HEK293 (cell line): ENCODE results near the gene LRRC74A.

Experiments
- GLIS1 ChIP-seq: fragments of 450-650 bp; formaldehyde crosslinking; IDR thresholded peaks from 2 replicates; pipeline ENCODE4 v1.5.1; 2016; ENCODE audit warnings: missing biosample characterization, missing genetic modification characterization
- ZNF274 ChIP-seq, 2 experiments: fragments of 200-500 bp in 1 of 2; fragments of 450-650 bp in 1 of 2; sonication (Bioruptor generic) in 1 of 2; formaldehyde crosslinking in 1 of 2; IDR thresholded peaks; 2 replicates each; pipeline versions ENCODE4 v1.5.1 to v1.6.1; 2014 to 2016; ENCODE audit warnings: borderline replicate concordance in 1 of 2, inconsistent platforms in 1 of 2, low read length in 1 of 2, missing biosample characterization in 1 of 2, missing genetic modification characterization in 1 of 2
- ZNF302 ChIP-seq: fragments of 450-650 bp; formaldehyde crosslinking; IDR thresholded peaks from 2 replicates; pipeline ENCODE4 v1.5.1; 2016; ENCODE audit warnings: missing biosample characterization, missing genetic modification characterization, low read depth
- TF ChIP-seq, protein P1 (sequence below): fragments of 450-650 bp; formaldehyde crosslinking; IDR thresholded peaks from 2 replicates; pipeline ENCODE4 v1.5.1; 2016; ENCODE audit warnings: missing biosample characterization, missing genetic modification characterization

DNA sequence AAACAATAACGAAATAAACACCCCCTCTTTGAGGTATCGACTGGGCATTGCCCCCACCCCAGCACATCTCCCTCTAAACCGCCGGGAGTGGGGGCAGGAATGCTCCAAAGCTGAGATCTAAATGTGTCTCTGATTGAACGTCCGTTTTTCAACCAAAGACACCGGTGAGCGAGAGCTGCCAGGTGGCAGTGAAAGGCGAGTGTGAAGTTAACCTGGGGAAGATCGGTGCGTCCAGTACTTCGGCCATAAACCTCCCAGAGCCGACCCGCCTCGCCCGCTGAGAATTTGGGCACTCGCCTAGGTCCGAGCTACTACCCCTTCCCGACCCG lies 14.2 kb upstream of the LRRC74A start:
- TF ChIP-seq ZNF274 (IDR thresholded peaks at IDR 0.05; ENCODE audit: low read length) (no peak), ZNF274 (tag by site-specific recombination; IDR thresholded peaks at IDR 0.05; ENCODE audit: borderline replicate concordance) (no peak), ZNF302 (tag by site-specific recombination) (no peak), GLIS1 (no peak)
- TF ChIP-seq, protein P1, sequence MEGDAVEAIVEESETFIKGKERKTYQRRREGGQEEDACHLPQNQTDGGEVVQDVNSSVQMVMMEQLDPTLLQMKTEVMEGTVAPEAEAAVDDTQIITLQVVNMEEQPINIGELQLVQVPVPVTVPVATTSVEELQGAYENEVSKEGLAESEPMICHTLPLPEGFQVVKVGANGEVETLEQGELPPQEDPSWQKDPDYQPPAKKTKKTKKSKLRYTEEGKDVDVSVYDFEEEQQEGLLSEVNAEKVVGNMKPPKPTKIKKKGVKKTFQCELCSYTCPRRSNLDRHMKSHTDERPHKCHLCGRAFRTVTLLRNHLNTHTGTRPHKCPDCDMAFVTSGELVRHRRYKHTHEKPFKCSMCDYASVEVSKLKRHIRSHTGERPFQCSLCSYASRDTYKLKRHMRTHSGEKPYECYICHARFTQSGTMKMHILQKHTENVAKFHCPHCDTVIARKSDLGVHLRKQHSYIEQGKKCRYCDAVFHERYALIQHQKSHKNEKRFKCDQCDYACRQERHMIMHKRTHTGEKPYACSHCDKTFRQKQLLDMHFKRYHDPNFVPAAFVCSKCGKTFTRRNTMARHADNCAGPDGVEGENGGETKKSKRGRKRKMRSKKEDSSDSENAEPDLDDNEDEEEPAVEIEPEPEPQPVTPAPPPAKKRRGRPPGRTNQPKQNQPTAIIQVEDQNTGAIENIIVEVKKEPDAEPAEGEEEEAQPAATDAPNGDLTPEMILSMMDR (tag by site-specific recombination): no peak
